ENCODE results near the gene DHX40. TPM values are rescaled to one million over a fixed set of nuclear protein-coding genes. Genes with fewer than 3 reads are reported as not detected.

The DHX40 gene
- total RNA-seq, 1 experiment from 2014 or later, result 16.2 TPM

- intact Hi-C loops (cut with micrococcal nuclease; ENCODE audit: unreplicated experiment) (no loop called here), in situ Hi-C loops (cut with HindIII; ENCODE audit: low pct_unique_long_range_greater_than_20kb, low sequenced_read_pairs) (no loop called here)
- POLR2A ChIA-PET, result no interaction called here
- no peak for ATAC-seq
- Histone ChIP-seq H3K27ac (ENCODE audit: low read length) (no peak overlapping the region), H3K36me3 (ENCODE audit: control insufficient read depth, insufficient read depth, low read length) (no peaks in the 10 kb centered on the region), H3K4me1 (ENCODE audit: control insufficient read depth, insufficient read depth, low read length) (peaks cover 7% of the 10 kb centered on the region; the same call in 1 of the 2 replicates), H3K27me3 (ENCODE audit: control insufficient read depth, insufficient read depth, low read length) (no peaks in the 10 kb centered on the region), H3K9me3 (ENCODE audit: control insufficient read depth, insufficient read depth, low read depth, low read length) (no peaks in the 10 kb centered on the region), H3K4me3 (ENCODE audit: low read depth in 2 of 2, low read length in 2 of 2) (no peak overlapping the region)
- CTCF ChIA-PET, result no interaction called here
- TF ChIP-seq, protein P1, sequence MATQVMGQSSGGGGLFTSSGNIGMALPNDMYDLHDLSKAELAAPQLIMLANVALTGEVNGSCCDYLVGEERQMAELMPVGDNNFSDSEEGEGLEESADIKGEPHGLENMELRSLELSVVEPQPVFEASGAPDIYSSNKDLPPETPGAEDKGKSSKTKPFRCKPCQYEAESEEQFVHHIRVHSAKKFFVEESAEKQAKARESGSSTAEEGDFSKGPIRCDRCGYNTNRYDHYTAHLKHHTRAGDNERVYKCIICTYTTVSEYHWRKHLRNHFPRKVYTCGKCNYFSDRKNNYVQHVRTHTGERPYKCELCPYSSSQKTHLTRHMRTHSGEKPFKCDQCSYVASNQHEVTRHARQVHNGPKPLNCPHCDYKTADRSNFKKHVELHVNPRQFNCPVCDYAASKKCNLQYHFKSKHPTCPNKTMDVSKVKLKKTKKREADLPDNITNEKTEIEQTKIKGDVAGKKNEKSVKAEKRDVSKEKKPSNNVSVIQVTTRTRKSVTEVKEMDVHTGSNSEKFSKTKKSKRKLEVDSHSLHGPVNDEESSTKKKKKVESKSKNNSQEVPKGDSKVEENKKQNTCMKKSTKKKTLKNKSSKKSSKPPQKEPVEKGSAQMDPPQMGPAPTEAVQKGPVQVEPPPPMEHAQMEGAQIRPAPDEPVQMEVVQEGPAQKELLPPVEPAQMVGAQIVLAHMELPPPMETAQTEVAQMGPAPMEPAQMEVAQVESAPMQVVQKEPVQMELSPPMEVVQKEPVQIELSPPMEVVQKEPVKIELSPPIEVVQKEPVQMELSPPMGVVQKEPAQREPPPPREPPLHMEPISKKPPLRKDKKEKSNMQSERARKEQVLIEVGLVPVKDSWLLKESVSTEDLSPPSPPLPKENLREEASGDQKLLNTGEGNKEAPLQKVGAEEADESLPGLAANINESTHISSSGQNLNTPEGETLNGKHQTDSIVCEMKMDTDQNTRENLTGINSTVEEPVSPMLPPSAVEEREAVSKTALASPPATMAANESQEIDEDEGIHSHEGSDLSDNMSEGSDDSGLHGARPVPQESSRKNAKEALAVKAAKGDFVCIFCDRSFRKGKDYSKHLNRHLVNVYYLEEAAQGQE (IDR thresholded peaks at IDR 0.05; ENCODE audit: insufficient read depth in 1 of 2, low read depth in 2 of 2, low read length in 1 of 2), result no peak
- TF ChIP-seq POLR2AphosphoS5 (IDR thresholded peaks at IDR 0.05; ENCODE audit: low read depth, low read length) (no peak), TCF7L2 (IDR thresholded peaks at IDR 0.05; ENCODE audit: low read depth, low read length) (no peak), SIN3A (IDR thresholded peaks at IDR 0.05; ENCODE audit: borderline replicate concordance, insufficient read depth, low read depth, low read length) (no peak)
- BruUV-seq (replicated peaks), result no TSS peak
- no peak for DNase-seq (ENCODE audit: low read depth, low spot score)
Measured at GRCh38 chr17:59633658-59634359, 68.4 kb downstream of the DHX40 start.

DNA sequence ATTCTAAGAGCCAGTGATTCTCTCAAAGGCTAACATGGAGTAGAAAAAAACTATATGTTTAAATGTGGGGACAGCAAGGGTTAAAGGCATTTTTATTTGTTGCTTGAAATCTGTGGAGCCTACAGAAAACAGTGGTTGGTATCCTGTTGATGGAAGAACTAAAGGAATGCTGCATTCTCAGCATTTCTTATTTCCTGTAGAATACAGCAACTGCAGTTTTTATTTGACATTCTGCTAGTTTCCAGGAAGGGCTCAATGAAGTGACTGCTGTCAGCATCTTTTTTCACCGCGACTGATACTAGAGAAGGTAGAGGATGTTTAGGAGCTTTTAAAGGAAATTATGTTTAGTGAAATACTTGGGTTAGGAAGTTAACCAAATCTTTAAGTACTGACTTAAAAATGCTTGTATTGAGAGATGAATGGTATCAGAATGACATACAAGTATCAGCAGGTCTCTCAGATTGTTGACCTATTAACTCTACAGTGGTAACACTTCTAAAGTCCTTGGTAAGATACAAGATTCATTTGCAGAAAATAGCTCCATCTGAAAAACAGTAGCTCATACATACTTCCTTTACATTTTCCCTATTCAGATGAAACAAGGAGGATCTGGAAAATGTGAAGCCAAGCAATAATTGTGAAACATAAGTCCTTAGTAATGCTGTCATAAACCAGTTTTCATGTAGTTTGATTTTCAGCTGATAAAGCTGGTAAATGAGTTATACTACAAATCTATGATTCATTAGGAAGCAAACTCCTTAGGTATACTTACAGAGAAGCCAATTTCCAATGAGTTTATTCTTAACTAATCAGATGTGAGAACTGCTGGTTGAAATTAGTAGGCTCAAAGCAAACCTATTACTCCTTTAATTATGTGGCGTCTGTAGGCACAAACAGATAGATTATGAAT is 69.5 kb downstream of the DHX40 start:
- Histone ChIP-seq H3K27me3 (ENCODE audit: control insufficient read depth, insufficient read depth, low read length) (no peaks in the 10 kb centered on the region), H3K36me3 (ENCODE audit: control insufficient read depth, insufficient read depth, low read length) (no peaks in the 10 kb centered on the region), H3K9me3 (ENCODE audit: control insufficient read depth, insufficient read depth, low read depth, low read length) (no peaks in the 10 kb centered on the region), H3K4me1 (ENCODE audit: control insufficient read depth, insufficient read depth, low read length) (peaks cover 7% of the 10 kb centered on the region; the same call in 1 of the 2 replicates), H3K4me3 (ENCODE audit: low read depth in 2 of 2, low read length in 2 of 2) (no peak overlapping the region), H3K27ac (ENCODE audit: low read length) (no peak overlapping the region)
- ATAC-seq, result no peak
- CTCF ChIA-PET, result no interaction called here
- TF ChIP-seq POLR2AphosphoS5 (IDR thresholded peaks at IDR 0.05; ENCODE audit: low read depth, low read length), result no peak
- intact Hi-C loops (cut with micrococcal nuclease; ENCODE audit: unreplicated experiment) (no loop called here), in situ Hi-C loops (cut with HindIII; ENCODE audit: low pct_unique_long_range_greater_than_20kb, low sequenced_read_pairs) (no loop called here)
- BruUV-seq (replicated peaks), result no TSS peak
- POLR2A ChIA-PET, result interaction anchor here (0.6 kb wide), 1 partner anchor 34 kb away, joined by 4 read pairs; no protein-coding TSS in a partner anchor
- no peak for DNase-seq (ENCODE audit: low read depth, low spot score)

- Histone ChIP-seq H3K36me3 (ENCODE audit: control insufficient read depth, insufficient read depth, low read length) (no peaks in the 10 kb centered on the region), H3K27me3 (ENCODE audit: control insufficient read depth, insufficient read depth, low read length) (no peaks in the 10 kb centered on the region), H3K27ac (ENCODE audit: low read length) (no peak overlapping the region), H3K4me3 (ENCODE audit: low read depth in 2 of 2, low read length in 2 of 2) (no peak overlapping the region), H3K9me3 (ENCODE audit: control insufficient read depth, insufficient read depth, low read depth, low read length) (no peaks in the 10 kb centered on the region), H3K4me1 (ENCODE audit: control insufficient read depth, insufficient read depth, low read length) (peaks cover 18% of the 10 kb centered on the region)
- ChIA-PET CTCF (no interaction called here), POLR2A (interaction anchor here (0.6 to 0.7 kb wide), 2 partner anchors 19 to 45 kb away, joined by 3 to 4 read pairs; no protein-coding TSS in a partner anchor)
- in situ Hi-C loops (cut with HindIII; ENCODE audit: low pct_unique_long_range_greater_than_20kb, low sequenced_read_pairs) (no loop called here), intact Hi-C loops (cut with micrococcal nuclease; ENCODE audit: unreplicated experiment) (no loop called here)
- no peak for TF ChIP-seq TCF7L2 (IDR thresholded peaks at IDR 0.05; ENCODE audit: low read depth, low read length)
- no peak for TF ChIP-seq CTCF (IDR thresholded peaks at IDR 0.05)
- DNase-seq (ENCODE audit: low read depth, low spot score) (no peak), ATAC-seq (no peak)
- BruUV-seq (replicated peaks), result no TSS peak
Measured at GRCh38 chr17:59637611-59638310, 72.4 kb downstream of the DHX40 start.
